Measurements from ENCODE around the gene MPHOSPH6. TPM values are rescaled to one million over a fixed set of nuclear protein-coding genes. Genes with fewer than 3 reads are reported as not detected.

MPHOSPH6 gene
- total RNA-seq (2021; fragmentation: NEBNext Ultra II Directional; extraction: Animal tissue kit (Norgen Biotek cat#: 25700)) (32.9 and 35.2 TPM in 2 replicates), polyA plus RNA-seq (2011; rRNA removed) (8.2 and 19.7 TPM in 2 replicates), polyA minus RNA-seq (2011; rRNA and poly(A)+ RNA removed) (3.1 and 3.7 TPM in 2 replicates)
- 20.6 TPM for polyA plus RNA-seq (2011; cell fraction: cytosol; rRNA removed)
- 2.9 TPM for polyA plus RNA-seq (2011; cell fraction: nucleus; rRNA removed)
- 21.1 to 43.5 TPM (median 23.0 TPM) in 4 replicates for polyA plus RNA-seq (2012, experiment 1 of 2)
- 8.8 TPM for polyA plus RNA-seq (2012, experiment 2 of 2)
- polyA plus RNA-seq (2013, experiment 1 of 2), result 36.3 TPM
- polyA plus RNA-seq (2013, experiment 2 of 2), result 35.2 TPM
- polyA minus RNA-seq (2011; cell fraction: cytosol; rRNA and poly(A)+ RNA removed), result 5.6 TPM
- polyA minus RNA-seq (2011; cell fraction: nucleus; rRNA and poly(A)+ RNA removed), result 12.8 TPM
- long read RNA-seq, experiment 1, transcript MPHOSPH6-201 (5 exons, 1,103 nt), result major isoform, 12 of 44 reads
- long read RNA-seq, experiment 1, partial matches to known transcripts, result 29 of 44 reads
- long read RNA-seq, experiment 1, other reads (novel, unspliced or antisense), result 1 of 44 reads
- long read RNA-seq, experiment 2, transcript MPHOSPH6-201 (5 exons, 1,103 nt), result major isoform, 145 of 177 reads
- long read RNA-seq, experiment 2, partial matches to known transcripts, result 5 of 177 reads
- long read RNA-seq, experiment 2, other reads (novel, unspliced or antisense), result 27 of 177 reads

- peaks cover 0 to 26% (median 13%) of the 10 kb centered on the region in 4 experiments; a peak in 6 of 8 replicates for H3K36me3 ChIP-seq (ENCODE audit: control insufficient read depth in 2 of 4, insufficient read depth in 4 of 4, low read length in 3 of 4)
- H4K20me1 ChIP-seq (replicated peaks in 1 of 2; ENCODE audit: control insufficient read depth in 1 of 2, insufficient read depth in 2 of 2, low read length in 2 of 2), result no peaks in the 10 kb centered on the region
- peak within 1 kb of the TSS; percentile 86 for H3K56ac ChIP-seq (replicated peaks; ENCODE audit: insufficient read length, low read depth, low read length)
- H3K27ac ChIP-seq (ENCODE audit: low read depth, low read length), result peak within 1 kb of the TSS; percentile 72; the same call in 1 of the 2 replicates
- H3K4ac ChIP-seq (replicated peaks; ENCODE audit: insufficient read length, low read depth, low read length), result no peak within 1 kb of the TSS
- H4K8ac ChIP-seq (ENCODE audit: extremely low read depth, insufficient read depth, low read length), result peak within 1 kb of the TSS; percentile 99
- peaks cover 0 to 18% (median 14%) of the 10 kb centered on the region in 4 experiments; a peak in 6 of 7 replicates for H3K27me3 ChIP-seq (replicated peaks in 1 of 4; ENCODE audit: control insufficient read depth in 3 of 4, extremely low read depth in 1 of 4, insufficient read depth in 3 of 4, low read length in 3 of 4)
- POLR2A ChIA-PET (ENCODE audit: partially characterized antibody), result interaction anchor here (1.0 to 1.8 kb wide), 9 partner anchors 9 to 75 kb away, joined by 3 to 8 read pairs (median 5); no protein-coding TSS in a partner anchor
- peak within 1 kb of the TSS; percentile 89; the same call in 1 of the 2 replicates for H3K18ac ChIP-seq (ENCODE audit: extremely low read depth, low read length)
- H3K4me3 ChIP-seq (ENCODE audit: extremely low read depth in 1 of 4, insufficient read depth in 2 of 4, low read depth in 3 of 4, low read length in 4 of 4), result peak within 1 kb of the TSS; percentile 69 to 91 (median 78)
- H3K79me1 ChIP-seq (ENCODE audit: low read depth, low read length), result no peaks in the 10 kb centered on the region
- H2BK20ac ChIP-seq (ENCODE audit: low read length), result no peak within 1 kb of the TSS
- no peak within 1 kb of the TSS for H3K23ac ChIP-seq (ENCODE audit: insufficient read length)
- peak within 1 kb of the TSS; percentile 86 for H2AFZ ChIP-seq (ENCODE audit: low read length)
- H2AK5ac ChIP-seq (ENCODE audit: low read depth, low read length), result no peak within 1 kb of the TSS
- no peak within 1 kb of the TSS for H2BK15ac ChIP-seq (ENCODE audit: low read length)
- H3K4me1 ChIP-seq (replicated peaks in 1 of 4; ENCODE audit: control insufficient read depth in 3 of 4, insufficient read depth in 4 of 4, low read length in 3 of 4), result peaks cover 0 to 3% (median 0%) of the 10 kb centered on the region in 4 experiments; a peak in 3 of 7 replicates
- peaks cover 3 to 40% of the 10 kb centered on the region in 2 experiments for H3K79me2 ChIP-seq (ENCODE audit: control insufficient read depth in 1 of 2, insufficient read depth in 2 of 2, low read length in 2 of 2)
- 2% methylated on average over 56 of the region's 89 CpGs; no CpG with 5 or more reads in 1 of the 2 experiments for WGBS, 2 experiments (ENCODE audit: extremely low coverage in 1 of 2, insufficient coverage in 1 of 2, insufficient read length in 1 of 2, insufficient replicate concordance in 2 of 2, low coverage in 1 of 2, low lambda C conversion rate in 2 of 2, missing lambda C conversion rate in 1 of 2)
- H4K91ac ChIP-seq (replicated peaks; ENCODE audit: insufficient read length, low read length), result peak within 1 kb of the TSS; percentile 83
- H2BK12ac ChIP-seq (ENCODE audit: low read depth, low read length), result no peak within 1 kb of the TSS
- H3K23me2 ChIP-seq (ENCODE audit: low read depth, low read length), result peaks cover 4% of the 10 kb centered on the region; the same call in 1 of the 2 replicates
- peak within 1 kb of the TSS; percentile 85 for H4K5ac ChIP-seq (ENCODE audit: insufficient read length, low read depth, low read length)
- DNase-seq (ENCODE audit: low read depth in 1 of 2, low spot score in 2 of 2) (peak; percentile 44 to 89), FAIRE-seq (no peak)
- no peak within 1 kb of the TSS for H2BK120ac ChIP-seq (replicated peaks; ENCODE audit: low read depth, low read length)
- H3K9ac ChIP-seq (replicated peaks in 1 of 4; ENCODE audit: extremely low read depth in 1 of 4, low read depth in 3 of 4, low read length in 3 of 4), result peak within 1 kb of the TSS; percentile 83 to 94 (median 92)
- no peak within 1 kb of the TSS for H3K14ac ChIP-seq (ENCODE audit: insufficient read length)
- CTCF ChIA-PET (ENCODE audit: partially characterized antibody), result interaction anchor here (1.0 to 1.5 kb wide), 3 partner anchors 60 to 282 kb away, joined by 3 to 4 read pairs (median 3); no protein-coding TSS in a partner anchor
- peaks cover 4 to 11% of the 10 kb centered on the region in 2 experiments; a peak in 3 of 4 replicates for H3K9me3 ChIP-seq (ENCODE audit: insufficient read depth in 2 of 2, low read depth in 1 of 2, low read length in 1 of 2)
- peak within 1 kb of the TSS; percentile 87 to 92 for H3K4me2 ChIP-seq (ENCODE audit: insufficient read depth in 1 of 2, low read depth in 2 of 2, low read length in 2 of 2)
- peak within 1 kb of the TSS; percentile 63; the same call in 1 of the 2 replicates for H2BK5ac ChIP-seq (ENCODE audit: low read depth, low read length)
- peak; percentile 95 for TF ChIP-seq PHF8 (conservative IDR thresholded peaks at IDR 0.05; ENCODE audit: low read depth, low read length)
- TF ChIP-seq RBBP5 (IDR thresholded peaks at IDR 0.05; ENCODE audit: borderline replicate concordance, low read depth, low read length), result peak; percentile 52; the same call in 1 of the 2 replicates
- peak; percentile 81; the same call in 1 of the 2 replicates for TF ChIP-seq YY1 (IDR thresholded peaks at IDR 0.05; ENCODE audit: low read depth, low read length)
- TF ChIP-seq SUZ12 (IDR thresholded peaks at IDR 0.05; ENCODE audit: low read length), result no peak
- TF ChIP-seq RAD21 (IDR thresholded peaks at IDR 0.05 in 1 of 2, conservative IDR thresholded peaks at IDR 0.05 in 1 of 2; ENCODE audit: low read depth in 2 of 2, low read length in 2 of 2), result no peak
- TF ChIP-seq CBX5 (IDR thresholded peaks at IDR 0.05; ENCODE audit: low read depth, low read length), result no peak
Observed at GRCh38 chr16:82169861-82170845, at the start of gene MPHOSPH6. TSS of gene MPHOSPH6 (minus strand) at chr16:82170224. CDS start at chr16:82170175, 49 bp downstream.

Data from H1 (cell line).